Loucy (cell line): ENCODE measurements around the gene SHFL.

Source experiments
- H2AFZ ChIP-seq: fragments of 200-600 bp; sonication (generic); 2 replicates; pipeline ENCODE4 v1.6.0; 2016; ENCODE audit warnings: antibody characterized with exemption, mild to moderate bottlenecking, low read length, moderate library complexity
- H3F3A ChIP-seq: fragments of 200-600 bp; 2 replicates; pipeline ENCODE4 v1.6.0; 2016; ENCODE audit warnings: antibody characterized with exemption, low read depth, mild to moderate bottlenecking
- H3K27me3 ChIP-seq: fragments of 200-600 bp; sonication (generic); 2 replicates; pipeline ENCODE4 v1.6.1; 2014; ENCODE audit warnings: low read length, mild to moderate bottlenecking; ENCODE audit not compliant: insufficient read depth, poor library complexity, severe bottlenecking
- H3K36me3 ChIP-seq: fragments of 200-600 bp; sonication (generic); 2 replicates; pipeline ENCODE4 v1.6.1; 2016; ENCODE audit warnings: low read length; ENCODE audit not compliant: insufficient read depth
- H3K4me1 ChIP-seq: fragments of 200-600 bp; sonication (generic); 2 replicates; pipeline ENCODE4 v1.5.1; 2014; ENCODE audit warnings: low read length, mild to moderate bottlenecking; ENCODE audit not compliant: insufficient read depth, poor library complexity, severe bottlenecking
- H3K4me2 ChIP-seq: fragments of 200-600 bp; sonication (generic); 2 replicates; pipeline ENCODE4 v1.6.0; 2014; ENCODE audit warnings: antibody characterized with exemption, low read length, low read depth, mild to moderate bottlenecking; ENCODE audit not compliant: poor library complexity, severe bottlenecking
- H3K4me3 ChIP-seq: fragments of 200-600 bp; sonication (generic); 2 replicates; pipeline ENCODE4 v1.5.1; 2014; ENCODE audit warnings: low read length, mild to moderate bottlenecking, mixed read lengths; ENCODE audit not compliant: poor library complexity, severe bottlenecking
- H3K79me2 ChIP-seq: fragments of 200-600 bp; sonication (generic); 2 replicates; pipeline ENCODE4 v1.6.1; 2014; ENCODE audit warnings: low read length; ENCODE audit not compliant: insufficient read depth
- H3K9ac ChIP-seq: fragments of 200-600 bp; sonication (generic); 2 replicates; pipeline ENCODE4 v1.6.0; 2014; ENCODE audit warnings: mild to moderate bottlenecking, low read depth, low read length, moderate library complexity; ENCODE audit not compliant: poor library complexity, severe bottlenecking
- H3K9me2 ChIP-seq: fragments of 200-600 bp; sonication (generic); replicated peaks from 2 replicates; pipeline ENCODE4 v1.6.1; 2016; ENCODE audit warnings: low read depth, low read length, mixed read lengths
- H3K9me3 ChIP-seq: fragments of 200-600 bp; sonication (generic); 2 replicates; pipeline ENCODE4 v1.6.1; 2014; ENCODE audit warnings: mild to moderate bottlenecking, antibody characterized with exemption, low read length, low read depth; ENCODE audit not compliant: insufficient read depth
- H4K20me1 ChIP-seq: fragments of 200-600 bp; sonication (generic); 2 replicates; pipeline ENCODE4 v1.6.0; 2014; ENCODE audit warnings: antibody characterized with exemption, low read length, mild to moderate bottlenecking; ENCODE audit not compliant: insufficient read depth, poor library complexity, severe bottlenecking
- CTCF ChIP-seq: fragments of 200-600 bp; sonication (generic); conservative IDR thresholded peaks from 2 replicates; pipeline ENCODE4 v1.5.1; 2014; ENCODE audit warnings: mild to moderate bottlenecking, antibody characterized with exemption, low read length
- EZH2phosphoT487 ChIP-seq: fragments of 200-600 bp; IDR thresholded peaks from 2 replicates; pipeline ENCODE4 v1.6.1; 2018; ENCODE audit warnings: antibody characterized with exemption, mild to moderate bottlenecking, moderate library complexity, borderline replicate concordance

SHFL gene

GRCh38 chr19:10115392-10116084 lies 29.4 kb downstream of the SHFL start:
- H3K27me3 ChIP-seq: no peaks in the 10 kb centered on the region
- H3K4me2 ChIP-seq: no peak overlapping the region
- peaks cover 7% of the 10 kb centered on the region for H3K4me1 ChIP-seq
- peaks cover 6% of the 10 kb centered on the region; the same call in 1 of the 2 replicates for H3F3A ChIP-seq
- TF ChIP-seq EZH2phosphoT487: no peak
- H2AFZ ChIP-seq: no peak overlapping the region
- H3K4me3 ChIP-seq: no peak overlapping the region
- peaks cover 43% of the 10 kb centered on the region for H3K79me2 ChIP-seq
- H3K9me2 ChIP-seq: no peaks in the 10 kb centered on the region
- no peak overlapping the region for H3K9ac ChIP-seq
- H4K20me1 ChIP-seq: peaks cover 53% of the 10 kb centered on the region
- no peaks in the 10 kb centered on the region for H3K9me3 ChIP-seq
- peaks cover 30% of the 10 kb centered on the region; the same call in 1 of the 2 replicates for H3K36me3 ChIP-seq

GRCh38 chr19:10116085-10116865 lies 30.2 kb downstream of the SHFL start:
- H2AFZ ChIP-seq: no peak overlapping the region
- H3K4me2 ChIP-seq: no peak overlapping the region
- H3K4me1 ChIP-seq: peaks cover 7% of the 10 kb centered on the region
- H3K36me3 ChIP-seq: peaks cover 23% of the 10 kb centered on the region; the same call in 1 of the 2 replicates
- TF ChIP-seq CTCF: no peak
- TF ChIP-seq EZH2phosphoT487: no peak
- peaks cover 50% of the 10 kb centered on the region for H4K20me1 ChIP-seq
- H3K9me2 ChIP-seq: no peaks in the 10 kb centered on the region
- no peak overlapping the region for H3K4me3 ChIP-seq
- peaks cover 36% of the 10 kb centered on the region for H3K79me2 ChIP-seq
- no peaks in the 10 kb centered on the region for H3K27me3 ChIP-seq
- H3K9me3 ChIP-seq: no peaks in the 10 kb centered on the region
- H3F3A ChIP-seq: peaks cover 6% of the 10 kb centered on the region; the same call in 1 of the 2 replicates
- H3K9ac ChIP-seq: no peak overlapping the region

GRCh38 chr19:10116866-10117616 lies 30.9 kb downstream of the SHFL start:
- peak overlapping the region; percentile 39 for H3K9ac ChIP-seq

More at GRCh38 chr19:10116866-10117616, 30.9 kb downstream of the SHFL start:
- peaks cover 35% of the 10 kb centered on the region for H3K79me2 ChIP-seq
- H3K9me3 ChIP-seq: no peaks in the 10 kb centered on the region
- H3K4me2 ChIP-seq: peak overlapping the region; percentile 11
- peaks cover 7% of the 10 kb centered on the region for H3K4me1 ChIP-seq
- no peaks in the 10 kb centered on the region for H3K9me2 ChIP-seq
- H3K4me3 ChIP-seq: no peak overlapping the region
- peaks cover 44% of the 10 kb centered on the region for H4K20me1 ChIP-seq
- H2AFZ ChIP-seq: no peak overlapping the region
- TF ChIP-seq CTCF (no peak), EZH2phosphoT487 (no peak)
- H3K27me3 ChIP-seq: no peaks in the 10 kb centered on the region
- peaks cover 19% of the 10 kb centered on the region; the same call in 1 of the 2 replicates for H3K36me3 ChIP-seq
- peaks cover 5% of the 10 kb centered on the region; the same call in 1 of the 2 replicates for H3F3A ChIP-seq
